ENCODE data around the gene ZNF497.

Gene ZNF497

DNA sequence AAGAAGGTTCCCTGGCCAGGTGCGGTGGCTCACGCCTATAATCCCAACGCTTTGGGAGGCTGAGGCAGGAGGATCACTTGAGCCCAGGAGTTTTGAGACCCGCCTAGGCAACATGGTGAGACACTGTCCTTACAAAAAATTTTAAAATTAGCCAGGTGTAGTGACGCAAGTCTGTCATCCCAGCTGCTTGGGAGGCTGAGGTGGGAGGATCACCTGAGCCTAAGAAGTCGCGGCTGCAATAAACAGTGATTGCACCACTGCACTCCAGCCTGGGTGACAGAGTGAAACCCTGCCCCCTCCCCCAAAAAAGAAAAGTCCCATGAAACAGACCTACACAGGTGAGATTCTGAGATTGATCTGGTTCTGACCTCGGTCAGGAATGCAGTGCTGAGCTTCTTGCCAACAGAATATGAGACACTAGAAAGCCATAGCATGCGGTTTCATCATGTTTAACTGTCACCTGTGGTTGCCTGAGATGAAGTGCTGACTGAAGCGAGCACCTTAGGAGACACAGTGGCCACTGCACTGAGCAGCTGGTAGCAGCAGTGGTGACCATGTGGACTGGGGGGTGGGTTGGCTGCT, 7.2 kb downstream of the ZNF497 start:
- peaks cover 7% of the 10 kb centered on the region; the same call in 1 of the 2 replicates for H3K4me1 ChIP-seq (ENCODE audit: control insufficient read depth, low read length)
- TF ChIP-seq, protein P1, sequence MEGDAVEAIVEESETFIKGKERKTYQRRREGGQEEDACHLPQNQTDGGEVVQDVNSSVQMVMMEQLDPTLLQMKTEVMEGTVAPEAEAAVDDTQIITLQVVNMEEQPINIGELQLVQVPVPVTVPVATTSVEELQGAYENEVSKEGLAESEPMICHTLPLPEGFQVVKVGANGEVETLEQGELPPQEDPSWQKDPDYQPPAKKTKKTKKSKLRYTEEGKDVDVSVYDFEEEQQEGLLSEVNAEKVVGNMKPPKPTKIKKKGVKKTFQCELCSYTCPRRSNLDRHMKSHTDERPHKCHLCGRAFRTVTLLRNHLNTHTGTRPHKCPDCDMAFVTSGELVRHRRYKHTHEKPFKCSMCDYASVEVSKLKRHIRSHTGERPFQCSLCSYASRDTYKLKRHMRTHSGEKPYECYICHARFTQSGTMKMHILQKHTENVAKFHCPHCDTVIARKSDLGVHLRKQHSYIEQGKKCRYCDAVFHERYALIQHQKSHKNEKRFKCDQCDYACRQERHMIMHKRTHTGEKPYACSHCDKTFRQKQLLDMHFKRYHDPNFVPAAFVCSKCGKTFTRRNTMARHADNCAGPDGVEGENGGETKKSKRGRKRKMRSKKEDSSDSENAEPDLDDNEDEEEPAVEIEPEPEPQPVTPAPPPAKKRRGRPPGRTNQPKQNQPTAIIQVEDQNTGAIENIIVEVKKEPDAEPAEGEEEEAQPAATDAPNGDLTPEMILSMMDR (IDR thresholded peaks at IDR 0.05; ENCODE audit: low read depth, low read length, poor library complexity, severe bottlenecking): no peak
- no peak for TF ChIP-seq EZH2phosphoT487 (IDR thresholded peaks at IDR 0.05; ENCODE audit: borderline replicate concordance, low read length)
- no peak overlapping the region for H3K4me2 ChIP-seq (ENCODE audit: low read length)

DNA sequence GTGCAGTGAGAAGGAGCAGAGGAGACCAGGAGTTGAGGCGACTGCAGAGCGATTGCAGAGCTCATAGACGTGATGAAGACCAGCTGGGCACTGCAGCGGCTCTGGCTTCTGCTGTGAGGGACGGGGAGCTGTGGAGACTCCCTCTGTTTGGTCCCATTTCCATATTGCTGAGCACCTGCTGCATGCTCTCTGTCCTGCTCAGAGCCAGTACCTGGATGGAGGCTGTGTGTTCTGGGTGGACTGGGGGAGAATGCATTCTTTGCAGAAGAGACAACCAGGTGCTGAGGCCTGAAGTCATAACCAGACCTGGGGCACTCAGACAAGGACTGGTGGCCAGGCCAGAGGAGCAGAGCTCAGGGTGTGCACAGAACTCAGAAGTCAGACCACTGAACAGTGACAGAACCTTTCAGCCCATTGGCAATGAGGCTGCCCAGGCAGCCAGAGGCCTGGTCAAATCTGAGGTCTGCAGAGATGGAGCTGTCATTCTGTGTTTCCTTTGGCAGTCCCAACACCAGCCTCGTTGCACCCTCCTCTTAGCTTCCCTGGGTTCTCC, 8.0 kb downstream of the ZNF497 start:
- Histone ChIP-seq H3F3A (ENCODE audit: control insufficient read depth, insufficient read depth) (no peaks in the 10 kb centered on the region), H3K4me2 (ENCODE audit: low read length) (no peak overlapping the region), H3K79me2 (ENCODE audit: control insufficient read depth, low read length) (peaks cover 5% of the 10 kb centered on the region; the same call in 1 of the 2 replicates), H3K9me2 (replicated peaks; ENCODE audit: control insufficient read depth, low read length) (no peaks in the 10 kb centered on the region), H3K4me3 (ENCODE audit: low read length) (no peak overlapping the region), H3K27ac (ENCODE audit: low read depth, low read length) (no peak overlapping the region), H3K27me3 (ENCODE audit: control insufficient read depth, low read length) (peaks cover 5% of the 10 kb centered on the region; the same call in 1 of the 2 replicates), H4K20me1 (ENCODE audit: control insufficient read depth, insufficient read depth, low read depth, low read length) (no peaks in the 10 kb centered on the region), H3K36me3 (ENCODE audit: control insufficient read depth, low read length) (peaks cover 13% of the 10 kb centered on the region), H3K4me1 (ENCODE audit: control insufficient read depth, low read length) (peaks cover 7% of the 10 kb centered on the region; the same call in 1 of the 2 replicates), H3K9me3 (ENCODE audit: control insufficient read depth, insufficient read depth, low read length) (no peaks in the 10 kb centered on the region)
- TF ChIP-seq, protein P1 (IDR thresholded peaks at IDR 0.05; ENCODE audit: low read depth, low read length, poor library complexity, severe bottlenecking): no peak
- TF ChIP-seq EZH2phosphoT487 (IDR thresholded peaks at IDR 0.05; ENCODE audit: borderline replicate concordance, low read length): no peak

More for the DNA sequence above, 7.2 kb downstream of the ZNF497 start:
- Histone ChIP-seq H3K4me3 (ENCODE audit: low read length) (no peak overlapping the region), H3K36me3 (ENCODE audit: control insufficient read depth, low read length) (peaks cover 9% of the 10 kb centered on the region), H4K20me1 (ENCODE audit: control insufficient read depth, insufficient read depth, low read depth, low read length) (no peaks in the 10 kb centered on the region), H3F3A (ENCODE audit: control insufficient read depth, insufficient read depth) (peaks cover 5% of the 10 kb centered on the region; the same call in 1 of the 2 replicates), H3K27ac (ENCODE audit: low read depth, low read length) (no peak overlapping the region), H3K79me2 (ENCODE audit: control insufficient read depth, low read length) (no peaks in the 10 kb centered on the region), H3K27me3 (ENCODE audit: control insufficient read depth, low read length) (peaks cover 5% of the 10 kb centered on the region; the same call in 1 of the 2 replicates), H3K9me2 (replicated peaks; ENCODE audit: control insufficient read depth, low read length) (no peaks in the 10 kb centered on the region), H3K9me3 (ENCODE audit: control insufficient read depth, insufficient read depth, low read length) (no peaks in the 10 kb centered on the region)

DNA sequence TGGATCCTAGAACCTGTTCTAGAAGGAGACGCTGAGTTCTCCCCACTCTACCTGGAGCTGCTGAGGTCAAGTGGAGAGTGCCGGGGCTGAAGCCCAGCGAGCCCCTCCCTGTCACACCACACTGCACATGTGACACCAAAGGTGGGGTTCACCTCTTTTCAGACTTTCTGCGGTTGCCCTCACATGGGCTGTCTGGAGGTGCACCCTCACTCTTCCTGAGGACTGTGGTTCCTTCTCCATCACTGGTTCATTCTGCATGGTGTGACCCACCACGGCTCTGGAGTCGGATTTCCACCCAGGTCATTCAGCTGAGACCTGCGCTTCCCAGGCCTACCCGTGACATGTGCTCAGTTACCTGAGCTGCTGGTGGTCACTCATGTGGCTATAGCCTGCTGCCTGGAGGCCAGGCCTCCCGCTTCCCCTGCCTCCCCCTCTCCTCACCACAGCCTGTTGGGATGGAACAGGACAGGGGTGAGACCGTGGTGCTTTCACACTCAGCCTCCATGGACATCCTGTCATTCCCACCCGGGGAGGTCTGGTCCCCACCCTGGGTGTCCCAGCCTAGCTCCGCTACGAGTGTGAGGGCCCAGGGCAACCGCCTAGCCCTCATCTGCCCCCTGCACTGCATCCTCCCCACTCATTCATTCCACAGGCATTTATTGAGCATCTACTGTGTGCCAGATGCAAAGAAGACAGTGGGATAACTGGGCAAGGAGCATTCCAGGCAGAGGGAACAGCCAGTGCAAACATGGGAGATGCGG, 8.7 kb downstream of the ZNF497 start:
- Histone ChIP-seq H3K9me3 (ENCODE audit: control insufficient read depth, insufficient read depth, low read length) (no peaks in the 10 kb centered on the region), H3K79me2 (ENCODE audit: control insufficient read depth, low read length) (peaks cover 11% of the 10 kb centered on the region), H3F3A (ENCODE audit: control insufficient read depth, insufficient read depth) (no peaks in the 10 kb centered on the region), H3K4me1 (ENCODE audit: control insufficient read depth, low read length) (peaks cover 14% of the 10 kb centered on the region), H3K36me3 (ENCODE audit: control insufficient read depth, low read length) (peaks cover 13% of the 10 kb centered on the region), H3K4me2 (ENCODE audit: low read length) (no peak overlapping the region), H3K9me2 (replicated peaks; ENCODE audit: control insufficient read depth, low read length) (no peaks in the 10 kb centered on the region), H3K27ac (ENCODE audit: low read depth, low read length) (no peak overlapping the region), H3K4me3 (ENCODE audit: low read length) (no peak overlapping the region), H4K20me1 (ENCODE audit: control insufficient read depth, insufficient read depth, low read depth, low read length) (no peaks in the 10 kb centered on the region), H3K27me3 (ENCODE audit: control insufficient read depth, low read length) (peaks cover 5% of the 10 kb centered on the region; the same call in 1 of the 2 replicates)
- TF ChIP-seq EZH2phosphoT487 (IDR thresholded peaks at IDR 0.05; ENCODE audit: borderline replicate concordance, low read length): no peak
- TF ChIP-seq, protein P1 (IDR thresholded peaks at IDR 0.05; ENCODE audit: low read depth, low read length, poor library complexity, severe bottlenecking): no peak
